Tibial nerve (tissue), 3 donors: ENCODE measurements around the gene CNIH3.

Source experiments
- CTCF ChIP-seq, 5 experiments: fragments of 200-600 bp in 3 of 5; fragments of 450-650 bp in 2 of 5; sonication (generic) in 3 of 5; IDR thresholded peaks; one replicate each; pipeline ENCODE4 v1.5.1; 2016 to 2019; ENCODE audit warnings: antibody characterized with exemption in 5 of 5, mild to moderate bottlenecking in 3 of 5, moderate library complexity in 2 of 5
- POLR2A ChIP-seq, 2 donors: fragments of 450-650 bp; IDR thresholded peaks; one replicate each; pipeline ENCODE4 v1.6.1; 2017; ENCODE audit warnings: antibody characterized with exemption in 2 of 2, mild to moderate bottlenecking in 2 of 2, moderate library complexity in 2 of 2

GRCh38 chr1:224689374-224689773 is 73.3 kb downstream of the CNIH3 start:
- TF ChIP-seq CTCF (IDR thresholded peaks at IDR 0.05) = no peak
- TF ChIP-seq POLR2A (IDR thresholded peaks at IDR 0.05) = no peak
